ENCODE results near the gene CREBL2. TPM values are rescaled to one million over a fixed set of nuclear protein-coding genes. Genes with fewer than 3 reads are reported as not detected.
"Not testable (repeated sequence)": the region's sequence is repeated elsewhere in the genome, so short reads cannot be mapped to it uniquely, and the experiment has no call there.

The CREBL2 gene
- total RNA-seq, 2 donors from 2014 or later = 22.7 to 27.4 TPM

DNA sequence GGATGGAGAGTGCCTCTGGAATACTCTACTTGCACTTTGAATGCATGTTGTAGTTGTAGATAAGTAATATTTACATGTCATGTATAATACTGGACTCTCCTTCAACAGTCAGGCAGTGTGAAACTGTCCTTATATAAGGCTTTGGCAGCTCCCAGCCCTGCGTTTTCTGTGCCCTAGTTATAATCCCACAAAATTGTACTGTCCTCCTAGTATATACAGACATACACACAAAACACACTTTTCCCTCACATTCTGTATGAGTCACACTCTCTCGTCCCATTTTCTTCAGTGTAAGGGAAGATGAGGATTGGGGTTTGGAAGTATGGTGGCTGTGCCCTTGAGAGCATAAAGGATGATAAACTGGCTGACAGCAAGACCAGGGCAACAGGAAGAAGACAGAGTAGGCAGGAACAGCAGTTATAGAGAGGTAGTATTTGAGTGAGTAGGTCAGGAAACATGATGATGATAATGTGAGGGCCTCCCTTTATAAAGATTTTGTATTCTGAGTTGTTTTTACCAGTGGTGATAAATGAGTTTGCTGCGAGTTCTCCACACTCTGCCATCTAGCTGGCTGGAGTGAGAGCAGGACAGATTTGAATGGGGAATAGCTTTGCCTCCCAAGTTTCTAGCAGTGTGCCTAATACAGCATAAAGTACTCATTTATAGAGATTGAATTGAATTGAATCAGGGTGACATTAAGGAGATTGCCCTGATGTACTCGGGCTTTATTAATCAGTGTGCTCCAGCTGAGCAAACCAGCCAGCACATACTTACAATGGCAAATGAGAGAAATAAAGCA lies 5.0 kb downstream of the CREBL2 start:
- DNase-seq (ENCODE audit: low spot score) = no peak
- Histone ChIP-seq H3K4me3 (no peak overlapping the region), H3K4me1 (peaks cover 0 to 27% of the 10 kb centered on the region in 2 donors), H3K36me3 (no peaks in the 10 kb centered on the region), H3K27ac (no peak overlapping the region), H3K9me3 (no peaks in the 10 kb centered on the region), H3K27me3 (no peaks in the 10 kb centered on the region)
- TF ChIP-seq CTCF (IDR thresholded peaks at IDR 0.05) = no peak

DNA sequence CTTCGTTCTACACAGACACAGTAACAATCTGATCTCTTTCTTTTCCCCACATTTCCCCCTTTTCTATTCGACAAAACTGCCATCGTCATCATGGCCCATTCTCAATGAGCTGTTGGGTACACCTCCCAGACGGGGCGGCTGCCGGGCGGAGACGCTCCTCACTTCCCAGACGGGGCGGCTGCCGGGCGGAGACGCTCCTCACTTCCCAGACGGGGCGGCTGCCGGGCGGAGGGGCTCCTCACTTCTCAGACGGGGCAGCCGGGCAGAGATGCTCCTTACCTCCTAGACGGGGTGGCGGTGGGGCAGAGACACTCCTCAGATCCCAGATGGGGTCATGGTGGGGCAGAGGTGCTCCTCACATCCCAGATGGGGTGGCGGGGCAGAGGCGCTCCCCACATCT lies 6.4 kb downstream of the CREBL2 start:
- peaks cover 0 to 18% of the 10 kb centered on the region in 2 donors for H3K4me1 ChIP-seq
- not testable (repeated sequence) for DNase-seq (ENCODE audit: low spot score); H3K36me3 ChIP-seq; H3K9me3 ChIP-seq; H3K4me3 ChIP-seq; H3K27me3 ChIP-seq; H3K27ac ChIP-seq

- no peaks in the 10 kb centered on the region for H3K36me3 ChIP-seq
- peaks cover 0 to 5% of the 10 kb centered on the region in 2 donors for H3K4me1 ChIP-seq
- H3K27me3 ChIP-seq = no peaks in the 10 kb centered on the region
- H3K4me3 ChIP-seq = no peak overlapping the region
- H3K27ac ChIP-seq = no peak overlapping the region
- no peak for DNase-seq (ENCODE audit: low spot score)
- H3K9me3 ChIP-seq = peaks cover 0 to 7% of the 10 kb centered on the region in 2 donors
- TF ChIP-seq CTCF (IDR thresholded peaks at IDR 0.05) = no peak
These were observed 9.1 kb downstream of the CREBL2 start for GRCh38 chr12:12620730-12621315.

DNA sequence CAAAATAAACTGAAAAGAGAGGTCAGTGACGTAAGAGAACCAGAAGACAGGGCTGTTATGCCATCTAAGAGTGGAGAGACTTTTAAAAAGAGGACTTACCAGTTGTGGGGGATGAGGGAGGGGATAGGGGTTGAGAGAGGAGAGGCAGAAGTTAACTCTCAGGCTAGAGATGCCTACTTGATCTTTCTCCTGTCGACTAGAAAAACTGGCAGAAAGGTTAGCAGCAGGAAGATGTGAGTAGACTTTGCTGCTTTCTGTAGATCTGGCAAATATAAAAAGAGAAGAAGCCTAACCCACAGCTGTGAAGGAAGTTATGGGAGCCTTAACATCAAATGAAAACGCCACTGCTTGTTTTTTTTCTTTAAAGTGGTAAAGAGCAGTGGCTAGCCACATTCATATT lies 10.7 kb downstream of the CREBL2 start:
- no peaks in the 10 kb centered on the region for H3K36me3 ChIP-seq
- no peaks in the 10 kb centered on the region for H3K27me3 ChIP-seq
- H3K4me1 ChIP-seq = no peaks in the 10 kb centered on the region
- H3K4me3 ChIP-seq = no peak overlapping the region
- peaks cover 0 to 7% of the 10 kb centered on the region in 2 donors for H3K9me3 ChIP-seq
- no peak for DNase-seq (ENCODE audit: low spot score)
- H3K27ac ChIP-seq = no peak overlapping the region
- TF ChIP-seq CTCF (IDR thresholded peaks at IDR 0.05) = no peak

GRCh38 chr12:12624498-12624992 lies 12.9 kb downstream of the CREBL2 start:
- no peak for DNase-seq (ENCODE audit: low spot score)
- no peak for TF ChIP-seq CTCF (IDR thresholded peaks at IDR 0.05)
- H3K36me3 ChIP-seq = no peaks in the 10 kb centered on the region
- no peaks in the 10 kb centered on the region for H3K4me1 ChIP-seq
- H3K9me3 ChIP-seq = peaks cover 0 to 7% of the 10 kb centered on the region in 2 donors
- no peak overlapping the region for H3K27ac ChIP-seq
- H3K27me3 ChIP-seq = no peaks in the 10 kb centered on the region
- H3K4me3 ChIP-seq = no peak overlapping the region

- H3K27me3 ChIP-seq = no peaks in the 10 kb centered on the region
- no peaks in the 10 kb centered on the region for H3K36me3 ChIP-seq
- no peak for TF ChIP-seq CTCF (IDR thresholded peaks at IDR 0.05)
- no peak for DNase-seq (ENCODE audit: low spot score)
- no peak overlapping the region for H3K4me3 ChIP-seq
- H3K9me3 ChIP-seq = peaks cover 0 to 7% of the 10 kb centered on the region in 2 donors
- H3K27ac ChIP-seq = no peak overlapping the region
- H3K4me1 ChIP-seq = no peaks in the 10 kb centered on the region
These were observed 14.8 kb downstream of the CREBL2 start for GRCh38 chr12:12626471-12626870.
